C4-2B (cell line): ENCODE data around the gene ANKRD12.

Experiments used
- H3K27ac ChIP-seq: fragments of 450-650 bp; 2 replicates; pipeline ENCODE4 v1.5.1; 2017
- CTCF ChIP-seq: fragments of 450-650 bp; conservative IDR thresholded peaks from 2 replicates; pipeline ENCODE4 v1.5.1; 2017; ENCODE audit warnings: mild to moderate bottlenecking
- ZFX ChIP-seq: fragments of 450-650 bp; IDR thresholded peaks from 2 replicates; pipeline ENCODE4 v1.6.1; 2017

ANKRD12 gene

GRCh38 chr18:9102508-9103375 lies 33.8 kb upstream of the ANKRD12 start, which contains the start of gene NDUFV2:
Gene NDUFV2 (plus strand): TSS chr18:9102699. CDS start chr18:9102744, 45 bp downstream.
- peak within 1 kb of the TSS; percentile 98 for H3K27ac ChIP-seq
- TF ChIP-seq CTCF: no peak
- TF ChIP-seq ZFX: peak; percentile 99

DNA sequence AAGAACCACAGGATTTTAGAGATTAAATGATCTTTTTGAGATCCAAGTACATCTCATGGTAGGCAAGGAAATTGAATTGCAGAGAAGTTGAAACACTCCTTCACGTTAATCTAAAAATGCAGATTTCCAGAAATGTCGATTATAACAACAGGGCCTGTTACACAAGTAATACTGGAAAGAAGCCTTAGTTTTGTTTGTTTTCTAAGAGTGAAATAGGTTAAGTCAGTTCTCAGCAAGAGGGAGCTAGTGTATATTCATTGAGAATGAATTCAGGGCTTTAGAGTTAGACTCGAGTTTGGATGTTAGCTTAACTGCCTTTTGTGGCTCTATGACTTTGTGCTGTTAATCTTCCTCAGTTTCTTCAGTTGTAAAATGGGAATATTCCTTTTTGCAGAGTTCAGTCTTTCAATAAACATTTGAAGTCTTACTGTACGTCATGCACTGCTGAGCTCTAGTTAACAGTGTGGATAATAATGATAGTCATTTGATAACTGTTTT lies 33.2 kb upstream of the ANKRD12 start:
- peak overlapping the region; percentile 98 for H3K27ac ChIP-seq
- peak; percentile 29 for TF ChIP-seq CTCF
- TF ChIP-seq ZFX: no peak

GRCh38 chr18:9104244-9104901 lies 32.2 kb upstream of the ANKRD12 start:
- H3K27ac ChIP-seq: peak overlapping the region; percentile 75; the same call in 1 of the 2 replicates

DNA sequence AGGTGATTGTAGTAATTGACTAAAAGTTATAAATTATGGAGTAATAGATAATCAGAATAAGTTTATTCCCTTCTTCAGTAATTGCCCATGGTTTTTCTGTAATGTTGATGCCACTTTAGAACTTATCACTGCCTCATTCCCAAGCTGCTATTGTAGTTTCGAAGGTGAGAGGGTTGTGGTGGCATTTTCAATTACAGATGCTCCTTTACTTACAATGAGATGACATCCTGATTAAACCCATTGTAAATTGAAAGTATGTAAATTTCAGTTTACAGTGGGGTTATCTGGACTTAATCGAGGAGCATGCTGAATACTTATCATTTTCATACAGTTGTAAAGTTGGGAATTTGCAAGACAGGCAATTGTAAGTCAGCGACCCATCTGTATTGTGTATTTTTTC lies 31.2 kb upstream of the ANKRD12 start:
- no peak overlapping the region for H3K27ac ChIP-seq

More at GRCh38 chr18:9104244-9104901, 32.2 kb upstream of the ANKRD12 start:
- TF ChIP-seq CTCF (no peak), ZFX (no peak)

DNA sequence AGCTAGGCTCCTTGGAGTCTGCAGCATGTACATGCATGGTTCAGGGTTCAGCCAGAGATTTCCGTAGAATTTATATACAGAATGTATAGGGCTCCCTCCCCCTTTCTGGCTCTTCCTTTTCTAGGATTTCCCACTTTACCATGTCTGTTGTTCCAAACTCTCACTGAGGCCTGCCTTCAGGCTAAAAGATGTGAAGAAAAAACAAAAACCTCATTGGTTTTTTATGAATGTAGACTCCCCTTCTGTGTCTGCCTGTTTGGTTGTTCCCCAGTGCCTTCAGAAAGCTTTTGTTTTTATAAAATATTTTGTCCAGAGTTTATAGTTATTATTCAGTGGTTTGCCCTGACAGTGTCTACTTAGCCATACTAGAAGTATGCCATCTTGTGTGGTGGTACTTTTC lies 30.5 kb upstream of the ANKRD12 start:
- H3K27ac ChIP-seq: no peak overlapping the region

More for the DNA sequence above, 31.2 kb upstream of the ANKRD12 start:
- no peak for TF ChIP-seq CTCF
- no peak for TF ChIP-seq ZFX

DNA sequence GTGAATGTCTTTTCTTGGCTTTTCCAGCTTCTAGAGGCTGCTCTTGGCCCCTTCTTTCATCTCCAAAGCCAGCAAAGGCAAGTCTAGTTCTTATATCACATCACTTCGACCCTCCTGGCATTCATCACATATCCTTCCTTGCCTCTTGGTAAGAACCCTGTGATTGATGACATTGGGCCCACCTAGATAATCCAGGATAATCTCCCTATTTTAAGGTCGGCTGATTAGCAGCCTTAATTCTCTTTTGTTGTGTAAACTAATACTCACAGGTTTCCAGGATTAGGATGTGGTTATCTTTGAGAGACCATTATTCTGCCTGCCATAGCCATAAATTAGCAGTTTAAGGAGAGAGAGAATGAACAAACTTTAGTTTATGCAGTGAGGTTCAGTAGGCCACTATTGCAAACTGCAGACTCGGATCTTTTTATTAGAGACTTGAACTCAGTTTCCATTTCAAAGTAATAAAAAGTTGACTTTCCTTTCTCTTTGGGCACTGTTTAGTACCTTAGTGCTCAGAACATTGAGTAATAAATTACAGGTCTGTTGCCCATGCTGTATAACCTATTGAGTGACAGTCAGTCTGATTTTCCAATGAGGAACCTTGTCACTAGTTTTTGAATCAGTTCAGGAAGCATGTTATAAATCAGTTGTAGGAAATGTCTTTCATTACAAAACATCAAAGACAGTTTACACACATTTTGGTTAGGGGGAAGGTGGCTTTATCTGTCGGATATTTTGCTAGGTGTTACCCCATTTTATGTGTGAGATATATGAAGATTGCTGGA lies 29.6 kb upstream of the ANKRD12 start:
- TF ChIP-seq CTCF (no peak), ZFX (no peak)
- H3K27ac ChIP-seq: no peak overlapping the region

More for the DNA sequence above, 30.5 kb upstream of the ANKRD12 start:
- TF ChIP-seq ZFX: no peak
- no peak for TF ChIP-seq CTCF
